Liver (tissue), 9 donors: Measurements from ENCODE around the gene CLC. TPM values are rescaled to one million over a fixed set of nuclear protein-coding genes. Genes with fewer than 3 reads are reported as not detected.

Source experiments
- DNase-seq: peaks from one replicate; pipeline ENCODE4 v3.0.0-alpha.2; 2017; ENCODE audit warnings: low spot score
- H3K27ac ChIP-seq, 2 donors: one replicate each; pipeline ENCODE4 v1.7.0; 2013; ENCODE audit warnings: inconsistent platforms in 2 of 2, low read length in 2 of 2, control low read depth in 1 of 2, low read depth in 1 of 2, mild to moderate bottlenecking in 1 of 2
- H3K27me3 ChIP-seq, 4 donors: one replicate each; pipeline versions ENCODE4 v1.6.1 to v1.7.0; 2013; ENCODE audit warnings: low read length in 3 of 4, inconsistent platforms in 1 of 4, mild to moderate bottlenecking in 1 of 4, moderate library complexity in 1 of 4; ENCODE audit not compliant: control insufficient read depth in 4 of 4, insufficient read depth in 4 of 4
- H3K36me3 ChIP-seq, 4 donors: one replicate each; pipeline versions ENCODE4 v1.6.1 to v1.7.0; 2013; ENCODE audit warnings: low read length in 3 of 4, mild to moderate bottlenecking in 3 of 4, low read depth in 1 of 4, moderate library complexity in 1 of 4; ENCODE audit not compliant: control insufficient read depth in 4 of 4, insufficient read depth in 3 of 4
- H3K4me1 ChIP-seq, 4 donors: one replicate each; pipeline versions ENCODE4 v1.6.1 to v1.7.0; 2013; ENCODE audit warnings: low read length in 3 of 4, mild to moderate bottlenecking in 3 of 4, moderate library complexity in 1 of 4; ENCODE audit not compliant: control insufficient read depth in 4 of 4, insufficient read depth in 4 of 4
- H3K4me3 ChIP-seq, 3 donors: one replicate each; pipeline versions ENCODE4 v1.6.1 to v1.7.0; 2013; ENCODE audit warnings: low read length in 3 of 3, control low read depth in 1 of 3, low read depth in 1 of 3, mild to moderate bottlenecking in 1 of 3
- H3K9ac ChIP-seq, 2 donors: one replicate each; pipeline ENCODE4 v1.7.0; 2013; ENCODE audit warnings: low read length in 2 of 2, mild to moderate bottlenecking in 2 of 2, moderate library complexity in 2 of 2, control low read depth in 1 of 2, low read depth in 1 of 2
- H3K9me3 ChIP-seq, 4 donors: one replicate each; pipeline versions ENCODE4 v1.6.1 to v1.7.0; 2013; ENCODE audit warnings: low read length in 3 of 4; ENCODE audit not compliant: control insufficient read depth in 4 of 4
- EGR1 ChIP-seq, 2 donors: IDR thresholded peaks; 2 replicates each; pipeline ENCODE4 v1.6.1; 2016 to 2018; ENCODE audit warnings: antibody characterized with exemption in 2 of 2, low read depth in 2 of 2
- FOXA1 ChIP-seq: IDR thresholded peaks from 2 replicates; pipeline ENCODE4 v1.6.1; 2016; ENCODE audit warnings: antibody characterized with exemption
- FOXA2 ChIP-seq: IDR thresholded peaks from 2 replicates; pipeline ENCODE4 v1.6.1; 2016; ENCODE audit warnings: antibody characterized with exemption
- HNF4A ChIP-seq, 2 donors: conservative IDR thresholded peaks; 2 replicates each; pipeline ENCODE4 v1.6.1; 2016; ENCODE audit warnings: antibody characterized with exemption in 2 of 2, mild to moderate bottlenecking in 2 of 2
- HNF4G ChIP-seq: IDR thresholded peaks from 2 replicates; pipeline ENCODE4 v1.6.1; 2016; ENCODE audit warnings: antibody characterized with exemption
- JUND ChIP-seq, 2 donors: IDR thresholded peaks; 2 replicates each; pipeline ENCODE4 v1.6.1; 2016; ENCODE audit warnings: antibody characterized with exemption in 2 of 2
- NR2F2 ChIP-seq: IDR thresholded peaks from 2 replicates; pipeline ENCODE4 v1.6.1; 2016; ENCODE audit warnings: antibody characterized with exemption
- RAD21 ChIP-seq, 2 donors: IDR thresholded peaks; 2 replicates each; pipeline ENCODE4 v1.6.1; 2016; ENCODE audit warnings: antibody characterized with exemption in 2 of 2, mild to moderate bottlenecking in 2 of 2
- RXRA ChIP-seq, 2 donors: IDR thresholded peaks; 2 replicates each; pipeline ENCODE4 v1.6.1; 2017 to 2018; ENCODE audit warnings: antibody characterized with exemption in 2 of 2, mild to moderate bottlenecking in 1 of 2
- TAF1 ChIP-seq: conservative IDR thresholded peaks from 2 replicates; pipeline ENCODE4 v1.6.1; 2016; ENCODE audit warnings: antibody characterized with exemption, mild to moderate bottlenecking
- YY1 ChIP-seq: IDR thresholded peaks from 2 replicates; pipeline ENCODE4 v1.6.1; 2016; ENCODE audit warnings: antibody characterized with exemption, mild to moderate bottlenecking
- WGBS: extraction: QIAGEN DNeasy Blood & Tissue Kit; methylation state at CpG from one replicate; pipeline ENCODE4 v1.1.7; 2013; 5-methylcytosine and 5-hydroxymethylcytosine counted together
- polyA plus RNA-seq, 2 donors: library from polyadenylated mRNA; stranded (reverse) in 1 of 2; unstranded in 1 of 2; fragments of 200-250 nt in 1 of 2; fragments of >200 nt in 1 of 2; fragmentation: Nextera tagmentation in 1 of 2; extraction: Ambion mirVana in 1 of 2; gene quantifications; one replicate each; pipeline versions ENCODE4 v1.2.1 to v1.2.3, GENCODE V29; 2013 to 2015
- total RNA-seq, 2 donors: library from RNA; depleted of rRNA; stranded (reverse); fragments of >200 nt; gene quantifications; one replicate each; pipeline ENCODE4 v1.2.3, GENCODE V29; 2014
- TF ChIP-seq, protein P1 (sequence below): IDR thresholded peaks from 2 replicates; pipeline ENCODE4 v1.6.1; 2016; ENCODE audit warnings: antibody characterized with exemption
- TF ChIP-seq, protein P2 (sequence below): fragments of 150-350 bp; IDR thresholded peaks from 2 replicates; pipeline ENCODE4 v1.5.1; 2017; ENCODE audit warnings: improper control_type of control experiment, low read depth, low read length; ENCODE audit not compliant: missing input control
- TF ChIP-seq, protein P3 (sequence below): IDR thresholded peaks from 2 replicates; pipeline ENCODE4 v1.6.1; 2016; ENCODE audit warnings: antibody characterized with exemption, mild to moderate bottlenecking
- TF ChIP-seq, protein P4 (sequence below): IDR thresholded peaks from 2 replicates; pipeline ENCODE4 v1.6.1; 2016; ENCODE audit warnings: antibody characterized with exemption
- donor health status: healthy.
- donor health status: healthy.
- donor health status: healthy.
- donor health status: healthy.
- donor health status: healthy.

Gene CLC
- total and polyA plus RNA-seq, 4 donors: 0.60 to 13.6 TPM; not detected in 2

DNA sequence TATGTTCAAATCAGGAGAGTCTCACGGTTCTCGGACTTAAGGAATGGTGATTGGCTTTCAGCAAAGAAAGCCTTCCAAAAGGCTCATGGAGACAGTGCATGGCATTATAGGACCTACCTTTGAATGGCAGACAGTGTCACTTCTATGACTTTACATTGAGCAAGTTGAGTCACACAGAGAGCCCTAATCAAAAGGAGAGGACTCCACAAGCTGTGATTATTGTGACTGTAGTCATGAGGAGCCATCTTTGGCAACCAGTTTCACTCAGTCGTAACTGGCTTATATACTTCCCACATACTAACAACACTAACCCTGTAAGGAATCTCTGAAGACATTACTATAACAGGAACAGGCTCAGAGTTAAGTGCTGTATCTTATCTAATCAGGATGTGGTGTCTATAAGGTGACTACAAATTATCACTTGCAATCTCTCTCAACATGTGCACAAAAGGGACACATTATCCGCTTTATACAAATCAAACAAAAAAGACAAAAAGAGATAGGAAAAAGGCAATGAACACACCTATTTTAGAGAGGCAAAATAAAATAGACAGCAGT, 27.4 kb downstream of the CLC start:
- no peak overlapping the region for H3K27ac ChIP-seq
- TF ChIP-seq, protein P1, sequence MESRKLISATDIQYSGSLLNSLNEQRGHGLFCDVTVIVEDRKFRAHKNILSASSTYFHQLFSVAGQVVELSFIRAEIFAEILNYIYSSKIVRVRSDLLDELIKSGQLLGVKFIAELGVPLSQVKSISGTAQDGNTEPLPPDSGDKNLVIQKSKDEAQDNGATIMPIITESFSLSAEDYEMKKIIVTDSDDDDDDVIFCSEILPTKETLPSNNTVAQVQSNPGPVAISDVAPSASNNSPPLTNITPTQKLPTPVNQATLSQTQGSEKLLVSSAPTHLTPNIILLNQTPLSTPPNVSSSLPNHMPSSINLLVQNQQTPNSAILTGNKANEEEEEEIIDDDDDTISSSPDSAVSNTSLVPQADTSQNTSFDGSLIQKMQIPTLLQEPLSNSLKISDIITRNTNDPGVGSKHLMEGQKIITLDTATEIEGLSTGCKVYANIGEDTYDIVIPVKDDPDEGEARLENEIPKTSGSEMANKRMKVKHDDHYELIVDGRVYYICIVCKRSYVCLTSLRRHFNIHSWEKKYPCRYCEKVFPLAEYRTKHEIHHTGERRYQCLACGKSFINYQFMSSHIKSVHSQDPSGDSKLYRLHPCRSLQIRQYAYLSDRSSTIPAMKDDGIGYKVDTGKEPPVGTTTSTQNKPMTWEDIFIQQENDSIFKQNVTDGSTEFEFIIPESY: no peak
- TF ChIP-seq TAF1: no peak
- TF ChIP-seq JUND (IDR thresholded peaks at IDR 0.05): no peak
- no peak for TF ChIP-seq HNF4G
- no peak for TF ChIP-seq EGR1 (IDR thresholded peaks at IDR 0.05; ENCODE audit: low read depth in 2 of 2)
- TF ChIP-seq, protein P2, sequence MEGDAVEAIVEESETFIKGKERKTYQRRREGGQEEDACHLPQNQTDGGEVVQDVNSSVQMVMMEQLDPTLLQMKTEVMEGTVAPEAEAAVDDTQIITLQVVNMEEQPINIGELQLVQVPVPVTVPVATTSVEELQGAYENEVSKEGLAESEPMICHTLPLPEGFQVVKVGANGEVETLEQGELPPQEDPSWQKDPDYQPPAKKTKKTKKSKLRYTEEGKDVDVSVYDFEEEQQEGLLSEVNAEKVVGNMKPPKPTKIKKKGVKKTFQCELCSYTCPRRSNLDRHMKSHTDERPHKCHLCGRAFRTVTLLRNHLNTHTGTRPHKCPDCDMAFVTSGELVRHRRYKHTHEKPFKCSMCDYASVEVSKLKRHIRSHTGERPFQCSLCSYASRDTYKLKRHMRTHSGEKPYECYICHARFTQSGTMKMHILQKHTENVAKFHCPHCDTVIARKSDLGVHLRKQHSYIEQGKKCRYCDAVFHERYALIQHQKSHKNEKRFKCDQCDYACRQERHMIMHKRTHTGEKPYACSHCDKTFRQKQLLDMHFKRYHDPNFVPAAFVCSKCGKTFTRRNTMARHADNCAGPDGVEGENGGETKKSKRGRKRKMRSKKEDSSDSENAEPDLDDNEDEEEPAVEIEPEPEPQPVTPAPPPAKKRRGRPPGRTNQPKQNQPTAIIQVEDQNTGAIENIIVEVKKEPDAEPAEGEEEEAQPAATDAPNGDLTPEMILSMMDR: no peak
- no peak for TF ChIP-seq RAD21 (IDR thresholded peaks at IDR 0.05)
- no peak for TF ChIP-seq RXRA (IDR thresholded peaks at IDR 0.05)
- no peak for TF ChIP-seq HNF4A (conservative IDR thresholded peaks at IDR 0.05)
- TF ChIP-seq, protein P3, sequence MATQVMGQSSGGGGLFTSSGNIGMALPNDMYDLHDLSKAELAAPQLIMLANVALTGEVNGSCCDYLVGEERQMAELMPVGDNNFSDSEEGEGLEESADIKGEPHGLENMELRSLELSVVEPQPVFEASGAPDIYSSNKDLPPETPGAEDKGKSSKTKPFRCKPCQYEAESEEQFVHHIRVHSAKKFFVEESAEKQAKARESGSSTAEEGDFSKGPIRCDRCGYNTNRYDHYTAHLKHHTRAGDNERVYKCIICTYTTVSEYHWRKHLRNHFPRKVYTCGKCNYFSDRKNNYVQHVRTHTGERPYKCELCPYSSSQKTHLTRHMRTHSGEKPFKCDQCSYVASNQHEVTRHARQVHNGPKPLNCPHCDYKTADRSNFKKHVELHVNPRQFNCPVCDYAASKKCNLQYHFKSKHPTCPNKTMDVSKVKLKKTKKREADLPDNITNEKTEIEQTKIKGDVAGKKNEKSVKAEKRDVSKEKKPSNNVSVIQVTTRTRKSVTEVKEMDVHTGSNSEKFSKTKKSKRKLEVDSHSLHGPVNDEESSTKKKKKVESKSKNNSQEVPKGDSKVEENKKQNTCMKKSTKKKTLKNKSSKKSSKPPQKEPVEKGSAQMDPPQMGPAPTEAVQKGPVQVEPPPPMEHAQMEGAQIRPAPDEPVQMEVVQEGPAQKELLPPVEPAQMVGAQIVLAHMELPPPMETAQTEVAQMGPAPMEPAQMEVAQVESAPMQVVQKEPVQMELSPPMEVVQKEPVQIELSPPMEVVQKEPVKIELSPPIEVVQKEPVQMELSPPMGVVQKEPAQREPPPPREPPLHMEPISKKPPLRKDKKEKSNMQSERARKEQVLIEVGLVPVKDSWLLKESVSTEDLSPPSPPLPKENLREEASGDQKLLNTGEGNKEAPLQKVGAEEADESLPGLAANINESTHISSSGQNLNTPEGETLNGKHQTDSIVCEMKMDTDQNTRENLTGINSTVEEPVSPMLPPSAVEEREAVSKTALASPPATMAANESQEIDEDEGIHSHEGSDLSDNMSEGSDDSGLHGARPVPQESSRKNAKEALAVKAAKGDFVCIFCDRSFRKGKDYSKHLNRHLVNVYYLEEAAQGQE: no peak
- TF ChIP-seq, protein P4, sequence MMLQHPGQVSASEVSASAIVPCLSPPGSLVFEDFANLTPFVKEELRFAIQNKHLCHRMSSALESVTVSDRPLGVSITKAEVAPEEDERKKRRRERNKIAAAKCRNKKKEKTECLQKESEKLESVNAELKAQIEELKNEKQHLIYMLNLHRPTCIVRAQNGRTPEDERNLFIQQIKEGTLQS: no peak
- TF ChIP-seq NR2F2: no peak
- H3K4me3 ChIP-seq: no peak overlapping the region
- H3K36me3 ChIP-seq: no peaks in the 10 kb centered on the region
- 79% methylated on average over 4 of the region's 4 CpGs for WGBS
- no peaks in the 10 kb centered on the region for H3K4me1 ChIP-seq
- no peak overlapping the region for H3K9ac ChIP-seq
- peaks cover 0 to 2% (median 0%) of the 10 kb centered on the region in 4 donors for H3K9me3 ChIP-seq
- peaks cover 0 to 2% (median 0%) of the 10 kb centered on the region in 4 donors for H3K27me3 ChIP-seq
- no peak for DNase-seq

DNA sequence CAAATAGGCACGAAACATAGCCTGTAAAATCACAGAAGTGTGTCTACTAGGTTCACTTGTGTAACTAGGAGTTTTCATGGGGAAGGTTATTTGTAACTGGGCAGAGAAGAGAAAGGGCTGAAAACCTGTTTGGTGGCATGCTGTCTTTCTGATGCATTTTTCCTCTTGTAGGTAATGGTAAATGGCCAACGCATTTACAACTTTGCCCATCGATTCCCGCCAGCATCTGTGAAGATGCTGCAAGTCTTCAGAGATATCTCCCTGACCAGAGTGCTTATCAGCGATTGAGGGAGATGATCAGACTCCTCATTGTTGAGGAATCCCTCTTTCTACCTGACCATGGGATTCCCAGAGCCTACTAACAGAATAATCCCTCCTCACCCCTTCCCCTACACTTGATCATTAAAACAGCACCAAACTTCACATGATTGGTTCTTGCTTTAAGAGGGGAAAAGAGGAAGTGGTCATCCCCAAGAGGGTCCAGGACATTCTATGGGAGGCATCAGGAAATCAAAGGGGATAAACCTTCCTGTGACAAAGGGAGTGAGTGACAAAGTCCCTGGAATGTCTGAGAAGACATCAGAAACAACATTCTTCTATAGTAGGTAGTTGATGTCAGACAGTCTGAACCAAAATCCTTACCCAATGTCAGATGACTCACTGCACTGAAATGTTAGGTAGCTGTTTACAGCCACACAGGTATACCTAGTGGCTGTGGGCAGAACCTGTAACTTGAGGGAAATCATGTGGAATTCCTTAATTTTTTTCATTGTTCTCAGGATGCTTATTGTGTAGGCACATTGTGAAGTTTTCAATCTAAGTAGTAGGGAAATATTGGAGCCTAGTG, 28.6 kb downstream of the CLC start:
- no peak for DNase-seq
- Histone ChIP-seq H3K27ac (no peak overlapping the region), H3K4me1 (no peaks in the 10 kb centered on the region), H3K36me3 (no peaks in the 10 kb centered on the region), H3K4me3 (no peak overlapping the region), H3K9ac (no peak overlapping the region), H3K9me3 (peaks cover 0 to 2% (median 0%) of the 10 kb centered on the region in 4 donors), H3K27me3 (peaks cover 0 to 2% (median 0%) of the 10 kb centered on the region in 4 donors)
- WGBS: 72% methylated on average over 5 of the region's 5 CpGs
- TF ChIP-seq, protein P1: no peak
- TF ChIP-seq, protein P2: no peak
- no peak for TF ChIP-seq EGR1 (IDR thresholded peaks at IDR 0.05; ENCODE audit: low read depth in 2 of 2)
- TF ChIP-seq FOXA2: no peak
- no peak for TF ChIP-seq FOXA1
- no peak for TF ChIP-seq YY1
